ENCODE measurements around the gene KLHL29. TPM values are rescaled to one million over a fixed set of nuclear protein-coding genes. Genes with fewer than 3 reads are reported as not detected.

KLHL29 gene
- total RNA-seq, 1 experiment from 2014 or later, result 7.7 TPM

DNA sequence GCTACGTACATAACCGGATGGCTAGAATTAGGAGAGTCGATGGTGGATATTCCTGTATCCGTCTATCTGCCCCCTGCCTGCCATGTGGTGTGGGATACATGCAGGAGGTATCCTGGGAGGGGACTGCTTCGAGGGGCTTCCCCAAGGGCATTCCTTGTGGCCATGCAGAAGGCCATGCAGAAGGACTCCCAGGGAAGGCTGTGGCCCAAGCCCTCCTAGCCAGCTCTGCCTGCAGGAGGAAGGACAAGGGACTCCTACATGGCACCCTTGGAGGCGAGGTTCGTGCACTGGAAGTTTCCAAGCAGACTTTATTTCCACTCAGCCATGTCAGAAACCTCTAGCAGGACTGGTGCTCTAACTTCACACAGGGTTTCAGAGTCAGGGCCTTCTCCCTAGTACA, 136.1 kb downstream of the KLHL29 start:
- Histone ChIP-seq H3K36me3 (ENCODE audit: control insufficient read depth, insufficient read depth, low read length) (no peaks in the 10 kb centered on the region), H3K27ac (ENCODE audit: low read length) (no peak overlapping the region), H3K4me1 (ENCODE audit: control insufficient read depth, insufficient read depth, low read length) (peaks cover 5% of the 10 kb centered on the region; the same call in 1 of the 2 replicates), H3K4me3 (ENCODE audit: low read depth in 2 of 2, low read length in 2 of 2) (no peak overlapping the region), H3K9me3 (ENCODE audit: control insufficient read depth, insufficient read depth, low read depth, low read length) (no peaks in the 10 kb centered on the region), H3K27me3 (ENCODE audit: control insufficient read depth, insufficient read depth, low read length) (no peaks in the 10 kb centered on the region)
- DNase-seq (ENCODE audit: low read depth, low spot score), result no peak
- BruUV-seq (replicated peaks), result no TSS peak
- intact Hi-C loops (cut with micrococcal nuclease; ENCODE audit: unreplicated experiment) (no loop called here), in situ Hi-C loops (cut with HindIII; ENCODE audit: low pct_unique_long_range_greater_than_20kb, low sequenced_read_pairs) (no loop called here)
- no peak for TF ChIP-seq POLR2AphosphoS5 (IDR thresholded peaks at IDR 0.05; ENCODE audit: low read depth, low read length)
- TF ChIP-seq REST (IDR thresholded peaks at IDR 0.05; ENCODE audit: insufficient read depth in 1 of 2, low read depth in 2 of 2, low read length in 1 of 2), result no peak
- TF ChIP-seq, protein P1, sequence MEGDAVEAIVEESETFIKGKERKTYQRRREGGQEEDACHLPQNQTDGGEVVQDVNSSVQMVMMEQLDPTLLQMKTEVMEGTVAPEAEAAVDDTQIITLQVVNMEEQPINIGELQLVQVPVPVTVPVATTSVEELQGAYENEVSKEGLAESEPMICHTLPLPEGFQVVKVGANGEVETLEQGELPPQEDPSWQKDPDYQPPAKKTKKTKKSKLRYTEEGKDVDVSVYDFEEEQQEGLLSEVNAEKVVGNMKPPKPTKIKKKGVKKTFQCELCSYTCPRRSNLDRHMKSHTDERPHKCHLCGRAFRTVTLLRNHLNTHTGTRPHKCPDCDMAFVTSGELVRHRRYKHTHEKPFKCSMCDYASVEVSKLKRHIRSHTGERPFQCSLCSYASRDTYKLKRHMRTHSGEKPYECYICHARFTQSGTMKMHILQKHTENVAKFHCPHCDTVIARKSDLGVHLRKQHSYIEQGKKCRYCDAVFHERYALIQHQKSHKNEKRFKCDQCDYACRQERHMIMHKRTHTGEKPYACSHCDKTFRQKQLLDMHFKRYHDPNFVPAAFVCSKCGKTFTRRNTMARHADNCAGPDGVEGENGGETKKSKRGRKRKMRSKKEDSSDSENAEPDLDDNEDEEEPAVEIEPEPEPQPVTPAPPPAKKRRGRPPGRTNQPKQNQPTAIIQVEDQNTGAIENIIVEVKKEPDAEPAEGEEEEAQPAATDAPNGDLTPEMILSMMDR (IDR thresholded peaks at IDR 0.05), result no peak
- no peak for TF ChIP-seq SIN3A (IDR thresholded peaks at IDR 0.05; ENCODE audit: borderline replicate concordance, insufficient read depth, low read depth, low read length)
- no peak for TF ChIP-seq TCF7L2 (IDR thresholded peaks at IDR 0.05; ENCODE audit: low read depth, low read length)
- POLR2A ChIA-PET, result no interaction called here
- no peak for ATAC-seq
- CTCF ChIA-PET, result no interaction called here

DNA sequence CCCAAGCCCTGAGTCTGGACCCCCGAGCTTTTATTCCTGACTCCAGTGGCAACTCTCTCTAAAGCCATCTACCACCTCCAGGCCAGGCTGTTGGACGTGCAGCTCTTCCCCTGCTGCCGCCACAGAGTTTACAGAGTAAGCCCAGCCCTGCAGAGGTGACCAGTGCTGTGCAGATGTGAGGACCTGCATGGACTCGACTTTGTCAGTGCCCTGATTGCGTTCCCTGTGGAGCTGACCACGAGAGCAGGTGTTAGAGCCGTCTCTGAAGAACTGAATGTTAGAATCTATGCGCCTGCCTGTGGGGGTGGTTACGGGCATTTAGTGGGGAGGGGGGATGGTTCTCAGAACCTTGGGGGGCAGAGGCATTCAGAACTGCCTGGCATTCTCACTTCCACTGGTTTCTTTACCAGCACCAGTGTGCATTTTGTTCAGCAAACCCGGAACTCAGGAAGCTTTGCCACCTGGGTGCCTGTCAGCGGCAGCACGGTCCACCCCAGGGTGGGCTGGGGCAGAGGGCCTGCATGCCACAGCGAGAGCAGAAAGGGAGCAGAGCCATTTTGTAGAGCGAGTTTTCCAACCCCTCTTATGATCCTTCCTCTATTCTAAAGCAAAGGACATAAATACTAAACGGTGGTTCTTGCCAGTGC, 137.9 kb downstream of the KLHL29 start:
- H3K36me3 ChIP-seq (ENCODE audit: control insufficient read depth, insufficient read depth, low read length), result no peaks in the 10 kb centered on the region
- POLR2A ChIA-PET, result no interaction called here
- no peak overlapping the region for H3K4me3 ChIP-seq (ENCODE audit: low read depth in 2 of 2, low read length in 2 of 2)
- peaks cover 5% of the 10 kb centered on the region; the same call in 1 of the 2 replicates for H3K4me1 ChIP-seq (ENCODE audit: control insufficient read depth, insufficient read depth, low read length)
- CTCF ChIA-PET, result no interaction called here
- no peaks in the 10 kb centered on the region for H3K27me3 ChIP-seq (ENCODE audit: control insufficient read depth, insufficient read depth, low read length)
- H3K9me3 ChIP-seq (ENCODE audit: control insufficient read depth, insufficient read depth, low read depth, low read length), result no peaks in the 10 kb centered on the region
- intact Hi-C loops (cut with micrococcal nuclease; ENCODE audit: unreplicated experiment) (no loop called here), in situ Hi-C loops (cut with HindIII; ENCODE audit: low pct_unique_long_range_greater_than_20kb, low sequenced_read_pairs) (no loop called here)
- BruUV-seq (replicated peaks), result no TSS peak
- DNase-seq (ENCODE audit: low read depth, low spot score), result no peak
- no peak for TF ChIP-seq SIN3A (IDR thresholded peaks at IDR 0.05; ENCODE audit: borderline replicate concordance, insufficient read depth, low read depth, low read length)
- no peak for TF ChIP-seq TCF7L2 (IDR thresholded peaks at IDR 0.05; ENCODE audit: low read depth, low read length)
- TF ChIP-seq REST (IDR thresholded peaks at IDR 0.05; ENCODE audit: insufficient read depth in 1 of 2, low read depth in 2 of 2, low read length in 1 of 2), result no peak
- TF ChIP-seq POLR2AphosphoS5 (IDR thresholded peaks at IDR 0.05; ENCODE audit: low read depth, low read length), result no peak
- TF ChIP-seq, protein P1 (IDR thresholded peaks at IDR 0.05), result no peak
- ATAC-seq, result no peak
- H3K27ac ChIP-seq (ENCODE audit: low read length), result no peak overlapping the region

All from Panc1 (cell line).